Activated T-helper 9 cell treated with anti-CD3 and anti-CD28 coated beads, Interleukin-2, amount 50 U/mL, for 16 hours (primary cell): ENCODE measurements around the gene NRG3.
"Not testable (repeated sequence)": the region's sequence is repeated elsewhere in the genome, so short reads cannot be mapped to it uniquely, and the experiment has no call there.

Experiments used
- DNase-seq: peaks from one replicate; pipeline ENCODE4 v3.0.0-alpha.2; 2020; ENCODE audit warnings: low read depth

NRG3 gene

DNA sequence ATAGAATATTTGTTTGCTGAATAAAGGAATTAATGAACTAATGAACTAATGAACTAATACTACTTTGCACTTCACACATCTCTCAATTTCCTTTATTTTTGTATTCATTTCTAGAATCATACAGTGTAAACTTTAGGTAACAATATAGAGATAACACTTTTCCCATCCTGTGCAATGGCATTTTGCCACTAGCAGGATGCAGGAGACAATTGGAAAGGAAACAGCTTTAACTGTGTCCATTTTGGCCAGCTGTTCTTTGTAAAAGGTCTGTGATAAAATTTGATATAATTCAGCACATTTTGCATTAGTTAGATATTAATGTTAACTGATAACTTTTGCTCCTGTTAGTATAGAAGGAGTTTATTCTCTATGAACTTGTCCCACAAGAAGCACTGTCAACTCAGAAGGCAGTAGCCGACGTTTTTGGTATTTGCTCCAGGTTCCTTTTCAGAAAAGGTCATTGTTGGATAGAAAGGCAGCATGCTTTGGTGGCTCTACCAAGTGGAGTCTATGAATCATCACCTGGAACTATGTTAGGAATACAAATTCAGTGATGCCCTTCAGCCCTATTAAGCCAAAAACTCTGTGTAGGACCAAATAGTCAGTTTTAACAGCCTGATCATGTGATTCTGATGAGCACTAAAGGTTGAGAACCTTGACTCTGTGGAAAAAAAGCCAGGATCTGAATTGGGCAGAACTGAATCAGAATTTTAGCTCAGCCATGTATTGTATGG, 86.6 kb downstream of the NRG3 start:
- DNase-seq = no peak

DNA sequence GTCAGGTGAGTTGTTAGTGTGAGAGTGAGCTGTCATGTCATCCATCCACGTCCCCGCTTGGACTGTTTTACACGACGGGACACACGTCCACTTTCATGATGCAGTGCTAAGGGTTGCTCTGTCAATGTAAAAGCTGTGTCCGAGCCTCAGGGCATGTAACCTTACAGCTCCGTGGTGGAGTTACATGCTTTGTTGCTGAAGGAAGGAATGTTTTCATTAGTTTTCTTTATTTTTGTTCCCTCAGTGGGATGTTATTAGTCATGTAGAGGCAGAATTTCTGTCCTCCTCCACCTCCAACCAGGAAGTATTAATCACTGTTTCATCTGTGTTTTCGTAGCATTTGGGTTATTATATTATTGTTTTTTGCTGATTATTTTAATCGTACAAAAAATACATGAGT, 88.6 kb downstream of the NRG3 start:
- no peak for DNase-seq

DNA sequence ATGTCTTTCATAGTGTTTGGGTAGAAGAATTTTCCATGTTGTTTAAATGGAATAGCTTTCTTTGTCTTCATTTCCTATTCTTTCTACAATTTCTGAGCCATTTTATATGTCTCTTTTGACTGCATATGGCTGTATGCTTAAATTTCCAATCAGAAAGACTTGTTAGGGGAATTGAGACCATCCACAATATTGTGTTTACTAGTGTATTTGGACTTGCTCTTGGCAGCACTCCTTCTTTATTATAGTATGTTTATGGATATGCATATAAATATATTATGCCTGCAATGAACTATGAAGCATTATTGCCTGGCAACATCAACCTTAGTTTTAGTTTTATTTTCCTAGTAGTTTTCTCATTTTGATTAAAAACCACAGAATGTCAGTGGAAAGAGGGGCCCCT, 92.7 kb downstream of the NRG3 start:
- DNase-seq = no peak

DNA sequence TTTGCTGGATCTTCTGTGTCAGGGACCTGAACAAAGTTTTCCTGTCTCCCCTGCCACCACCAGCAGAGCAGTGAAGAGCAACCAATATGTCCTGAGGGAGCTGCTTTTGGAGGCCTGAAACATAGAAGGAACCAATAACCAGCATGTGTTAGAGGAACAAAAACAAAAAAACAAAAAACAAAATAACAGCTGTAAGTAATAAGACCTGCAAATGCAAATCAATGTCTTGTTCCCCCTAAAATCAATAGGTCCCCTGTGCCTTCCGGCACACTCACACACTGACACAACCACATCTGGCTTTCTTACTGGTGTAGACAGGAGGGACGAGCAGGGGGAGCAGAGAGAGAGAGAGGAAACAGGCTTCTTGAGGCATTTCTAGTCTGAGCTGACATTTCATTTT, 94.1 kb downstream of the NRG3 start:
- no peak for DNase-seq

GRCh38 chr10:81978238-81978637, 103.2 kb downstream of the NRG3 start:
- no peak for DNase-seq

- DNase-seq = no peak
Observed at GRCh38 chr10:81981724-81982123, 106.7 kb downstream of the NRG3 start.

DNA sequence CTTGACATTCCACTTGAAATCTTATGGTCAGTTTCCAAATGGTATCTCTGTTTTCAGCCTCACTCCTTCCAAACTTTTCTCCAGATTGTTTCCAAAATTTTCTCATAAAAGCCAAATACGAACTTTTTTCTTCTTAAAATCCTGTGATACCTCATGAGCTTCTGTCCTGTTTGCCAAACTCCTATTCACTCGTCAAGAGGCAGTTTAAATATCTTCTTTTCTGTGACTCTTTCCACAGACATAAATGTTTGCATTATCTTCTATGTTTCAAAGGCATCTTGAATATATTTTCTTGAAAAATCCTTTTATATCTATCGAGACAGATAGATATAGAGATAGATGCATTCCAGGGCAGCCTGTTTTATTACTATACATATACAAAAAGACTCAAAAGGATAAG, 109.4 kb downstream of the NRG3 start:
- DNase-seq = no peak

DNA sequence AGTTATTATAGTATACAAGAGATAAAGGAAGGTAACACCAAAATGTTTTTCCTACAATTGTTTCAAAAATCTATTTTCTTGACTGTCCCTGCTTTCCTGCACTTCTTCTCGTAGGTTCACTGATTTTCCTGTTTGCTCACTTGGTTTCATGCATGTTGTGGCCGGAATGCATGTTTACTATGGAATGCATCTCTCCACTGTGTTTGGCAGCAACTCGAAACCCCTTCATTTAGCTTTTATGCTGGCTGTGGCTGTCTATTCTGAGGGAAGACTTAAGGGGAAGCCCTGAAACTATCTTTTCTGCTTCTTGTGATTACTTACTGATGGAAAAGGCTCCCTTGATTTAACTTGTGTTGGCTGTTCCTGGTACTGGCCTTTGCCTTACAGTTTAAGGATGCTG, 120.3 kb downstream of the NRG3 start:
- no peak for DNase-seq

DNA sequence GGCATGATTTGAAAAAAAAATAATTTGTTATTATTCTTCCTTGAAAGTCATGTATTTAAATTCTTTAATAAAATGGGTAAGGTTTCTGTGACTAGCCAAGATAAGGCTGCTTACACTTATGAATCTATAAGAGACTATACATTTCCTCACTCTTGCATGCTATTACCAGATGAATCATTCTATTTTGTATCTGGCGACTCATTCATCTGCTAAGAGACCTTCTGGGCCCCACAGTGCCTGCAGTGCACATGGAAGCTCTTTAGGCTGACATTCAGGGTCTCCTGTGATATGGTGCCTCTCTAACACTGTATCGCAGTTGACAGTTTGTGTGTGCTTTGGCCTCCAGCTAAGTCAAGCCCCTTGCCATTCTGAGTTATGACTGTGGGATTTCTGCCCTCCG, 121.9 kb downstream of the NRG3 start:
- no peak for DNase-seq

- no peak for DNase-seq
Observed at GRCh38 chr10:82020999-82021398, 146.0 kb downstream of the NRG3 start.

GRCh38 chr10:82027711-82028110, 152.7 kb downstream of the NRG3 start:
- DNase-seq = no peak

DNA sequence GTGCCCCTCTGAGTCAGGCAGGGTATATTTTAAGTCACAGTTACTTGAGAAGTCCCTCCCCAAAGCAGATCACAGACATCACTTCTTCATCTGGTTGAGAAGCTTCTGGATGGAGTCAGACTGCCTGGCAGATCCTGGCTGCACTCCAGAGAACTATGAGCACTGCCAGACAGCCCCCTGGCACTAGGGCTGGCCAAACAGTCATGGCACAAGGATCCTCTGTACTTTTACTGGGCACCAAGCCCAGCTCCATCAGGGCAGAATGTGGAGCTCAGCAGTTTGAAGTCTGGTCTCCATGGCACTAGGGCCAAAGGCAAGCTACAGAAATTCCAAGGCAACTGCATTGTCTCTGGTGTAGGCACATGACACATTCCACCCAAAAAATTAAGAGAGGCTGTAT, 162.1 kb downstream of the NRG3 start:
- DNase-seq = no peak

- no peak for DNase-seq
Observed at GRCh38 chr10:82038587-82038986, 163.6 kb downstream of the NRG3 start.

GRCh38 chr10:82040336-82040735, 165.3 kb downstream of the NRG3 start:
- DNase-seq = no peak

- DNase-seq = no peak
Observed at GRCh38 chr10:82041018-82041417, 166.0 kb downstream of the NRG3 start.

DNA sequence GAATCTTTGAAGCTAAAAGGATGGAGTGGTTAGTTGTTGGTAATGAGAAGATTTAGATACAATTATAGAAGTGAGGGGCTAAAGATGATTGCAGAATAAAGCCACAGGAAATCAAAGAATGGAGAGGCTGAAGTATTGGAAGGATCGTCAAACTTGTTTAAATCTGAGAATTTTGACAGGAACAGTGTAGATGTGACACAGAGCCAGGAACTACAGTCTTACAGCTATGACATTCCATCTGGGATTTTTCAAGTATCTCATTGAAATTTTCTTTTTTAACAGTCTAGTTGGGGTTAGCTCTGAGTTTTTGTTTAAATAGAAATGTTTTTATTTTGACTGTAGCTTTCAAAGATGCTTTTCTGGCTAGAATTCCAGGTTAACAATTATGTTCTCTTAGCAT, 181.4 kb downstream of the NRG3 start:
- no peak for DNase-seq

DNA sequence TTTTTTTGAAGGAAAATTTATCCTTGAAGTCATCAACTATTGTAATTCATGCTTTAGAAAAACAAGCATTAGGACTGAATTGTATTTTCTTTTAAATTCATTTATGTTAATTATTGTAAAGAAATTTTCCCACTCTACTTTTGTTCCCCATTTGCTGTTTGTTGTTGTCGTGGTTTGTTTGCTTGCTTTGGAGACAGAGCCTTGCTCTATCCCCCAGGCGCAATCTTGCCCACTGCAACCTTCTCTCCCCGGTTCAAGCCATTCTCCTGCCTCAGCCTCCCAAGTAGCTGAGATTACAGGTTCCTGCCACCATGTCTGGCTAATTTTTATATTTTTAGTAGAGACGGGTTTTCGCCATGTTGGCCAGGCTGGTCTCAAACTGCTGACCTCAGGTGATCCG, 192.2 kb downstream of the NRG3 start:
- not testable (repeated sequence) for DNase-seq

GRCh38 chr10:82068501-82068900, 193.5 kb downstream of the NRG3 start:
- DNase-seq = no peak

GRCh38 chr10:82071231-82071630, 196.2 kb downstream of the NRG3 start:
- DNase-seq = no peak

DNA sequence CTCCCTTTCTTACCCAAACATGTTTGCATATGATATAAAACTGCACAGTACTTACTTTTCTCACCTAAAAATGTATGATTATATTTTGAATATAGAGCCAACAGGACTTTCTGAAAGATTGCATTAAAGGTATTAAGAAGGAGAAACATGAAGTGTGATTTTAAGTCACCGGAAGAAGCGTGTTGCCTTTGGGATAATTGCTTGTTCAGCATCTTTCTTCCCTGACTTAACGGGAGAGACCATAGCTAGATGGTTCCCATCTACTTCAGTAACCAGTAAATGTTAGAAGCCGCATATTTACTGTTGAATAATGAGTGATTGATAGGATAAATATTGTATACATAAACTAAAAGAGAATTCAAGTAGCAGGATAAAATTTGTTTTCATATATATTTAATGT, 197.1 kb downstream of the NRG3 start:
- DNase-seq = no peak

GRCh38 chr10:82075605-82076004, 200.6 kb downstream of the NRG3 start:
- no peak for DNase-seq

- DNase-seq = no peak
Observed at GRCh38 chr10:82084496-82084895, 209.5 kb downstream of the NRG3 start.

DNA sequence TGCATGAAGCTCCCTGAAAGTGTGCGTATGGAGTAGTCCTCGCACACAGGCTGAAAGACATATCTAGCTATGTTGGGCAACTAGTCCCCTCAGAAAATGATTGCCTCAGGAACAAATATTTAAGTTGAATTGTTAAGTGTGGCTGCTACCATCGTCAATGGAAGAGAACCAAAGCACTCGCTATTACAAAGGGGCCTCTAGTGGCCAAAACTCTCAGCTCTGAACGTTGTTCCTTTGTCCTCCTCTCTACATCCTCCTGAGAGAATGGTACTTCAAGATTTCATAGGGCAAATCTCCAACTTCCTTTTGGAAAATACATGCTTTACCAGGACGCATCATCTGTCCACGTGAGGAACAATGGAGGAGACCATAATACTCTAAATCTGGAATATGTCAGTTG, 209.9 kb downstream of the NRG3 start:
- DNase-seq = no peak

DNA sequence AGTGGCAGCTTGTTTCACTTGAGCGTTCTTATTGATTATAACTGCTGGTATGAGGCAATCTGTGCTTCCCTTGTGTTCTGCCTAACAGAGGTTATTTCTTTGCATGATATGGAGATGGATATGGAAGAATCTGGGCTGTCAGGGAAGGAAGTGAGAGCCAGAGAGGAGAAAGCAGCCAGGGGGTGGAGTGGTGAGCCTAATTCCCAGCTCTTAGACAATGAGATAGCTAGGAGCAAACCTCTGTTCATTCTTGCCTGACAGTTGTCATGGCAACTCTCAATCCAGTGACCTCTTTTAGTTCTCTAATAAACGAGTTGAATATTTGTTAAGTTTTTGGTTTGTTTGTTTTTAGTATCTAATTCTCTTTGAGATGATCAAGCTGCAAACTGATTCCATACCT, 214.3 kb downstream of the NRG3 start:
- DNase-seq = no peak

DNA sequence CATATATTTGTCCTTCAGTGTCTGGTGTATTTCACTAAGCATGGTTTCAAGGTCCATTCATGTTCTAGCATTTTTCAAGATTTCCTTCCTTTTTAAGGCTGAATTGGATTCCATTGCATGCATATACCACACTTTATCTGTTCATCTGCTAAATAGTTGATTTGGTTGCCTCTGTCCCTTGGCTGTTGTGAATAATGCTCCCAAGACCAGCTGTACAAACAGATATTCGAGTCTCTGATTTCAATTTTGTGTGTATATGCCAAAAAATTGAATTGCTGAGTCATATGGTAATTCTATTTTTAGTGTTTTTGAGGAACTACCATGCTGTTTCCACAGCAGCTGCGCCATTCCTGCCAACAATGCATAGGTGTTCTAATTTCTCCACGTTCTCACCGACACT, 216.4 kb downstream of the NRG3 start:
- no peak for DNase-seq
